ENCODE measurements around the gene KDM8. TPM values are rescaled to one million over a fixed set of nuclear protein-coding genes. Genes with fewer than 3 reads are reported as not detected.

The KDM8 gene
- polyA plus RNA-seq, 1 of the 3 experiments (the other 2 are of a cell fraction): 3.3 TPM

- TF ChIP-seq SIN3A (IDR thresholded peaks at IDR 0.05; ENCODE audit: borderline replicate concordance, low read depth, low read length): no peak
These were observed 18.4 kb downstream of the KDM8 start (continued) for GRCh38 chr16:27221576-27222248.

DNA sequence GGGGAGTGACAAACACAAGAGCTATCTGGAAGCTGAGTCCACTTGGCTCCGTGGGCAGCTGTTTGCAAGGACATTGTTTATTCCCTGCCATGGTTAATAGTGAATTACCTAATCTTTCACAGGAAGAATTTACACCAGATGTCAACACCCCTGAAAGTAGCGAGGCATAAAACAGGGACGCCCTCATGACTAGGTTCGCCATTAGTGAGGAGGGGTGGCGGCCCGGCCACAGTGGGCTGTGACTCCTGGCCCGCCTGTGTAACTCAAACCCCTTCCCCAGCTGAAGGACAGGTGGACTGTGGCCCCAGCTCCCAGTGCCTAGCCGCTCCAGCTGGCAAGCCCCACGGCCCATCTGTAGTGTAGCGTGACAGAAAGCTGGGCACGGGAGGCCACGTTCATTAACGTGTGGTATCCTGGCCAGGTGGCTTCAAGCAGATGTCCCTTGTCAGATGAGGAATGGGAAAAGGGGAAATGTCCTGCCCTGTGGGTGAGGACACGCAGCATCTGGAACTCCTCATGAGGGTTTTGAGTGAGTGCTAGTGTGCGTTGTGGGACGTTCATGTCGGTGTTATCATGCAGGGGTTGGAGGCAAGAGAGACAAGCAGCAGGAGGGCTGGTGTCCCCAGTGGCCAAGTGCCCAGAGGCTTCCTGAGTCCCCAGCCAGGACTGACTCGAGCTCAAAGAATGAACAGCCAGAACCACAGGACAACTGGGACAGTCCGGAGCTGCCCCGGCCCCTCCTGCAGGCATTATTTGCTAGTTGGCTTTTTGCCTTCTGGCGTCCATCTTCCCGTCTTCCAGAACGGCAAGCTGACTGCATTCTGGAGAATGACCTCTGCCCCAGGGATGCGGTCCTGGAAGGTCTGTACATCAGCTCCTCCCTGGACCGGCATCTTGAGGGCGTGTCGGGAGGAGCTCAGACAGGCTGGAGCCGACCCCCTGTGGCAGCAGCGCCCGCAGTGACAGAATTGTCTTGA lies 19.2 kb downstream of the KDM8 start:
- 70% methylated on average over 22 of the region's 30 CpGs for WGBS (ENCODE audit: low lambda C conversion rate)
- Histone ChIP-seq H3K27me3 (ENCODE audit: insufficient read depth) (no peaks in the 10 kb centered on the region), H2AFZ (ENCODE audit: low read depth) (no peak overlapping the region), H4K20me1 (ENCODE audit: insufficient read depth) (no peaks in the 10 kb centered on the region), H3K9ac (no peak overlapping the region), H3K9me2 (no peaks in the 10 kb centered on the region), H3K4me1 (ENCODE audit: control insufficient read depth in 1 of 2, insufficient read depth in 2 of 2, low read depth in 1 of 2, low read length in 1 of 2) (peaks cover 0 to 19% of the 10 kb centered on the region in 2 experiments; a peak in 1 of 4 replicates), H3K9me3 (no peaks in the 10 kb centered on the region), H3F3A (replicated peaks; ENCODE audit: insufficient read depth) (no peaks in the 10 kb centered on the region), H3K27ac (ENCODE audit: low read depth in 2 of 2, low read length in 1 of 2) (peak overlapping the region in 1 of 2 experiments; percentile 7; a peak in 2 of 4 replicates), H3K4me2 (no peak overlapping the region), H3K36me3 (replicated peaks in 1 of 2; ENCODE audit: control insufficient read depth in 1 of 2, insufficient read depth in 2 of 2, low read length in 1 of 2) (peaks cover 0 to 13% of the 10 kb centered on the region in 2 experiments), H3K4me3 (ENCODE audit: low read depth in 2 of 2, low read length in 1 of 2) (no peak overlapping the region), H3K79me2 (ENCODE audit: insufficient read depth) (no peaks in the 10 kb centered on the region)
- DNase-seq: peak; percentile 51
- ChIA-PET POLR2A (interaction anchor here (0.8 to 1.3 kb wide), 3 partner anchors 19 to 113 kb away, joined by 3 to 4 read pairs (median 4); partner anchors contain the start of genes KDM8 and NSMCE1), CTCF (interaction anchor here (0.8 to 7.9 kb wide), 5 partner anchors 11 to 145 kb away, joined by 3 to 66 read pairs (median 3); no protein-coding TSS in a partner anchor)
- TF ChIP-seq NRF1 (IDR thresholded peaks at IDR 0.05; ENCODE audit: low read depth, low read length) (no peak), SIN3A (IDR thresholded peaks at IDR 0.05; ENCODE audit: borderline replicate concordance, low read depth, low read length) (no peak), GATA2 (CRISPR knock-in tag; IDR thresholded peaks at IDR 0.05) (peak; percentile 27; the same call in 1 of the 2 replicates)
- TF ChIP-seq, protein P1, sequence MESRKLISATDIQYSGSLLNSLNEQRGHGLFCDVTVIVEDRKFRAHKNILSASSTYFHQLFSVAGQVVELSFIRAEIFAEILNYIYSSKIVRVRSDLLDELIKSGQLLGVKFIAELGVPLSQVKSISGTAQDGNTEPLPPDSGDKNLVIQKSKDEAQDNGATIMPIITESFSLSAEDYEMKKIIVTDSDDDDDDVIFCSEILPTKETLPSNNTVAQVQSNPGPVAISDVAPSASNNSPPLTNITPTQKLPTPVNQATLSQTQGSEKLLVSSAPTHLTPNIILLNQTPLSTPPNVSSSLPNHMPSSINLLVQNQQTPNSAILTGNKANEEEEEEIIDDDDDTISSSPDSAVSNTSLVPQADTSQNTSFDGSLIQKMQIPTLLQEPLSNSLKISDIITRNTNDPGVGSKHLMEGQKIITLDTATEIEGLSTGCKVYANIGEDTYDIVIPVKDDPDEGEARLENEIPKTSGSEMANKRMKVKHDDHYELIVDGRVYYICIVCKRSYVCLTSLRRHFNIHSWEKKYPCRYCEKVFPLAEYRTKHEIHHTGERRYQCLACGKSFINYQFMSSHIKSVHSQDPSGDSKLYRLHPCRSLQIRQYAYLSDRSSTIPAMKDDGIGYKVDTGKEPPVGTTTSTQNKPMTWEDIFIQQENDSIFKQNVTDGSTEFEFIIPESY (IDR thresholded peaks at IDR 0.05; ENCODE audit: borderline replicate concordance, low read depth): no peak

DNA sequence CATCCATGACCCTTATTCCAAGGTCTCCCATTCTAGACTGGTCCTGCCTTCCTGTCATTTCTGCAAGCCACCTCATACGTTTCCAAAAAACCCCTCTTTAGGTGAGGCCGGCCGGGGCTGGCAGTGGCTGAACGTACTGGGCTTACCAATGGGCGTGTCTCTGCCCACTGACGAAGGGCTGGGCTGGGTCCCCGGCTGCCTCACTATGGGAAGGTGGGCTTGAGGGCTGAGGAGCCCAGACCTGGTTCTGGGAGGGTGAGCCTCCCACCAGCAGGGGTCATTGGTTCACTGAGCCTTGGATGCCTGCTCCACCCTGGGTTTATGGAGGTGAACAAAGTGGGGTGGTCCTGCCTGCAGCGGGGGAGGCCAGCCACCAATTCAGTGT lies 19.9 kb downstream of the KDM8 start:
- Histone ChIP-seq H3K9ac (no peak overlapping the region), H3K9me2 (no peaks in the 10 kb centered on the region), H3K36me3 (replicated peaks in 1 of 2; ENCODE audit: control insufficient read depth in 1 of 2, insufficient read depth in 2 of 2, low read length in 1 of 2) (peaks cover 0 to 13% of the 10 kb centered on the region in 2 experiments), H4K20me1 (ENCODE audit: insufficient read depth) (no peaks in the 10 kb centered on the region), H3K27me3 (ENCODE audit: insufficient read depth) (no peaks in the 10 kb centered on the region), H3K27ac (ENCODE audit: low read depth in 2 of 2, low read length in 1 of 2) (no peak overlapping the region; a peak in 1 of 4 replicates), H3K4me1 (ENCODE audit: control insufficient read depth in 1 of 2, insufficient read depth in 2 of 2, low read depth in 1 of 2, low read length in 1 of 2) (peaks cover 0 to 19% of the 10 kb centered on the region in 2 experiments; a peak in 1 of 4 replicates), H3K79me2 (ENCODE audit: insufficient read depth) (no peaks in the 10 kb centered on the region), H3K9me3 (no peaks in the 10 kb centered on the region), H3F3A (replicated peaks; ENCODE audit: insufficient read depth) (no peaks in the 10 kb centered on the region), H2AFZ (ENCODE audit: low read depth) (no peak overlapping the region), H3K4me2 (no peak overlapping the region), H3K4me3 (ENCODE audit: low read depth in 2 of 2, low read length in 1 of 2) (no peak overlapping the region)
- DNase-seq: no peak
- 78% methylated on average over 7 of the region's 8 CpGs for WGBS (ENCODE audit: low lambda C conversion rate)
- TF ChIP-seq RAD21 (IDR thresholded peaks at IDR 0.05; ENCODE audit: low read length) (peak; percentile 15; the same call in 1 of the 2 replicates), USF2 (IDR thresholded peaks at IDR 0.05; ENCODE audit: borderline replicate concordance, low read depth, low read length) (no peak), CTCF (IDR thresholded peaks at IDR 0.05) (peak; percentile 31; the same call in 1 of the 2 replicates)
- ChIA-PET POLR2A (no interaction called here), CTCF (interaction anchor here (0.6 to 7.9 kb wide), 3 partner anchors 10 to 145 kb away, joined by 3 to 66 read pairs (median 3); no protein-coding TSS in a partner anchor)
